SK-N-SH (cell line): ENCODE measurements around the gene SLC11A1. TPM values are rescaled to one million over a fixed set of nuclear protein-coding genes. Genes with fewer than 3 reads are reported as not detected.

Source experiments
- CTCF ChIA-PET: fragments of 300-600, 350-600 bp; formaldehyde crosslinking; extraction: SDS; loops from one replicate; lab custom pipeline; 2021; lab: Yijun Ruan, JAX
- POLR2A ChIA-PET: fragments of 350-600 bp; sonication (Branson Sonifier 250); formaldehyde crosslinking; extraction: SDS; loops from one replicate; lab custom pipeline; 2020; ENCODE audit warnings: antibody characterized with exemption, inconsistent platforms; lab: Yijun Ruan, JAX
- DNase-seq: peaks from one replicate; pipeline ENCODE4 v3.0.0; 2012
- H2AFZ ChIP-seq: fragments of 200-600 bp; sonication (generic); 2 replicates; pipeline ENCODE4 v1.8.1; 2016; ENCODE audit warnings: antibody characterized with exemption, mild to moderate bottlenecking, low read depth
- H3F3A ChIP-seq: fragments of 200-600 bp; sonication (generic); replicated peaks from 2 replicates; pipeline ENCODE3; 2016; ENCODE audit warnings: antibody characterized with exemption, mild to moderate bottlenecking; ENCODE audit not compliant: insufficient read depth
- H3K27ac ChIP-seq, 2 experiments: fragments of 200-500 bp in 1 of 2; fragments of 200-600 bp in 1 of 2; sonication (Bioruptor generic) in 1 of 2; sonication (generic), shearing (Covaris generic) in 1 of 2; 2 replicates each; pipeline versions ENCODE4 v1.5.1 to v1.6.1; 2014 to 2016; ENCODE audit warnings: low read depth in 2 of 2, inconsistent platforms in 1 of 2, low read length in 1 of 2, mild to moderate bottlenecking in 1 of 2, mixed read lengths in 1 of 2
- H3K27me3 ChIP-seq: fragments of 200-600 bp; sonication (generic), shearing (Covaris generic); 2 replicates; pipeline ENCODE4 v1.6.1; 2016; ENCODE audit warnings: mixed run types; ENCODE audit not compliant: insufficient read depth
- H3K36me3 ChIP-seq, 2 experiments: fragments of 200-500 bp in 1 of 2; fragments of 200-600 bp in 1 of 2; sonication (Bioruptor generic) in 1 of 2; sonication (generic) in 1 of 2; replicated peaks in 1 of 2; 2 replicates each; pipeline versions ENCODE3 to v1.5.1; 2014 to 2016; ENCODE audit warnings: low read length in 1 of 2, mild to moderate bottlenecking in 1 of 2; ENCODE audit not compliant: insufficient read depth in 2 of 2, control insufficient read depth in 1 of 2
- H3K4me1 ChIP-seq, 2 experiments: fragments of 200-500 bp in 1 of 2; fragments of 200-600 bp in 1 of 2; sonication (Bioruptor generic) in 1 of 2; sonication (generic), shearing (Covaris generic) in 1 of 2; 2 replicates each; pipeline versions ENCODE4 v1.5.1 to v1.6.1; 2014 to 2016; ENCODE audit warnings: low read depth in 1 of 2, low read length in 1 of 2, mixed run types in 1 of 2; ENCODE audit not compliant: insufficient read depth in 2 of 2, control insufficient read depth in 1 of 2
- H3K4me2 ChIP-seq: fragments of 200-600 bp; sonication (generic), shearing (Covaris generic); 2 replicates; pipeline ENCODE4 v1.6.1; 2017; ENCODE audit warnings: mixed run types
- H3K4me3 ChIP-seq, 2 experiments: fragments of 200-500 bp in 1 of 2; fragments of 200-600 bp in 1 of 2; sonication (Bioruptor generic) in 1 of 2; sonication (generic), shearing (Covaris generic) in 1 of 2; 2 replicates each; pipeline versions ENCODE4 v1.5.1 to v1.8.1; 2014 to 2016; ENCODE audit warnings: low read depth in 2 of 2, inconsistent platforms in 1 of 2, low read length in 1 of 2, mild to moderate bottlenecking in 1 of 2, mixed read lengths in 1 of 2, moderate library complexity in 1 of 2
- H3K79me2 ChIP-seq: fragments of 200-600 bp; sonication (generic); 2 replicates; pipeline ENCODE4 v1.8.1; 2017; ENCODE audit warnings: mild to moderate bottlenecking; ENCODE audit not compliant: insufficient read depth
- H3K9ac ChIP-seq: fragments of 200-600 bp; sonication (generic); 2 replicates; pipeline ENCODE4 v1.6.1; 2017; ENCODE audit warnings: mixed run types
- H3K9me2 ChIP-seq: fragments of 200-600 bp; sonication (generic); 2 replicates; pipeline ENCODE4 v1.6.1; 2017; ENCODE audit warnings: mixed run types
- H3K9me3 ChIP-seq: fragments of 200-600 bp; sonication (generic); 2 replicates; pipeline ENCODE4 v1.6.1; 2017; ENCODE audit warnings: mixed run types, mild to moderate bottlenecking, moderate library complexity
- H4K20me1 ChIP-seq: fragments of 200-600 bp; sonication (generic); 2 replicates; pipeline ENCODE4 v1.6.1; 2017; ENCODE audit warnings: mild to moderate bottlenecking, mixed run types; ENCODE audit not compliant: insufficient read depth
- CTCF ChIP-seq: fragments of 200-600 bp; sonication (generic); IDR thresholded peaks from 2 replicates; pipeline ENCODE4 v1.6.1; 2017; ENCODE audit warnings: antibody characterized with exemption, mild to moderate bottlenecking, moderate library complexity
- EZH2phosphoT487 ChIP-seq: fragments of 200-600 bp; sonication (generic); IDR thresholded peaks from 2 replicates; pipeline ENCODE4 v1.6.1; 2017; ENCODE audit warnings: low read depth, mixed run types, mild to moderate bottlenecking, antibody characterized with exemption, moderate library complexity, borderline replicate concordance
- FOXJ3 ChIP-seq: sonication (generic); formaldehyde crosslinking; IDR thresholded peaks from 2 replicates; pipeline ENCODE4 v1.5.1; 2020; ENCODE audit warnings: mild to moderate bottlenecking, missing genetic modification reagents
- FOXM1 ChIP-seq: IDR thresholded peaks from 2 replicates; pipeline ENCODE4 v1.4.0; 2012; ENCODE audit warnings: low read depth, mild to moderate bottlenecking
- MAX ChIP-seq: IDR thresholded peaks from 2 replicates; pipeline ENCODE4 v1.4.0; 2012; ENCODE audit warnings: low read depth
- MEF2A ChIP-seq: IDR thresholded peaks from 2 replicates; pipeline ENCODE4 v1.4.0; 2012; ENCODE audit warnings: low read depth, borderline replicate concordance
- POLR2AphosphoS5 ChIP-seq: IDR thresholded peaks from 2 replicates; pipeline ENCODE4 v1.6.1; 2012; ENCODE audit warnings: low read depth, low read length
- REST ChIP-seq: IDR thresholded peaks from 2 replicates; pipeline ENCODE4 v1.6.1; 2012; ENCODE audit warnings: mild to moderate bottlenecking, low read depth, low read length, moderate library complexity
- RXRA ChIP-seq: IDR thresholded peaks from 2 replicates; pipeline ENCODE4 v1.4.0; 2012; ENCODE audit warnings: low read depth, mild to moderate bottlenecking, borderline replicate concordance
- SIN3A ChIP-seq: IDR thresholded peaks from 2 replicates; pipeline ENCODE4 v1.6.1; 2012; ENCODE audit warnings: low read depth, mild to moderate bottlenecking, low read length, moderate library complexity, borderline replicate concordance
- SMC3 ChIP-seq: IDR thresholded peaks from 2 replicates; pipeline ENCODE4 v1.6.1; 2012; ENCODE audit warnings: low read depth, low read length, improper control_type of control experiment
- TCF12 ChIP-seq: IDR thresholded peaks from 2 replicates; pipeline ENCODE4 v1.4.0; 2012
- USF1 ChIP-seq: IDR thresholded peaks from 2 replicates; pipeline ENCODE4 v1.4.0; 2012; ENCODE audit warnings: low read depth, borderline replicate concordance
- YY1 ChIP-seq: IDR thresholded peaks from 2 replicates; pipeline ENCODE4 v1.4.0; 2012; ENCODE audit warnings: low read depth, mild to moderate bottlenecking
- WGBS: methylation state at CpG from one replicate; pipeline ENCODE4 v1.1.6; 2017; ENCODE audit warnings: low lambda C conversion rate; 5-methylcytosine and 5-hydroxymethylcytosine counted together
- polyA plus RNA-seq, 3 experiments: library from polyadenylated mRNA; depleted of rRNA; stranded (reverse); fragments of >200 nt; gene quantifications; 2 replicates each; pipeline ENCODE4 v1.2.3, GENCODE V29; 2012

SLC11A1 gene
- polyA plus RNA-seq, 1 of the 3 experiments (the other 2 are of a cell fraction) = 0.26 TPM

- peak overlapping the region; percentile 87 for H3K4me2 ChIP-seq
- H2AFZ ChIP-seq = peak overlapping the region; percentile 7; the same call in 1 of the 2 replicates
- H3K4me3 ChIP-seq = peak overlapping the region; percentile 88 to 92
- peaks cover 21 to 33% of the 10 kb centered on the region in 2 experiments; a peak in 3 of 4 replicates for H3K4me1 ChIP-seq
- H3K27me3 ChIP-seq = no peaks in the 10 kb centered on the region
- peak overlapping the region; percentile 94; the same call in 1 of the 2 replicates for H3K9ac ChIP-seq
- peaks cover 0 to 16% of the 10 kb centered on the region in 2 experiments for H3K36me3 ChIP-seq
- H3K9me2 ChIP-seq = no peaks in the 10 kb centered on the region
- 43% methylated on average over 28 of the region's 35 CpGs for WGBS
- DNase-seq = peak; percentile 44
- H3F3A ChIP-seq = peaks cover 17% of the 10 kb centered on the region
- CTCF ChIA-PET = interaction anchor here (2.9 to 5.3 kb wide), 3 partner anchors 96 to 127 kb away, joined by 17 to 31 read pairs (median 27); partner anchors contain the start of genes AAMP and PNKD
- 0 out of 2 replicates have a peak, but pooled peaks have one; percentile 43 for TF ChIP-seq YY1
- no peak; the same call in 1 of the 2 replicates for TF ChIP-seq MAX
- H3K79me2 ChIP-seq = peaks cover 38% of the 10 kb centered on the region
- peaks cover 5% of the 10 kb centered on the region; the same call in 1 of the 2 replicates for H4K20me1 ChIP-seq
- peak overlapping the region; percentile 28 to 95; a peak in 3 of 4 replicates for H3K27ac ChIP-seq
- POLR2A ChIA-PET = interaction anchor here (1.1 kb wide), 1 partner anchor 9 kb away, joined by 3 read pairs; no protein-coding TSS in a partner anchor
- no peaks in the 10 kb centered on the region for H3K9me3 ChIP-seq
These were observed 15.9 kb downstream of the SLC11A1 start for GRCh38 chr2:218397820-218398436.

- Histone ChIP-seq H3K9me2 (no peaks in the 10 kb centered on the region), H3K79me2 (peaks cover 38% of the 10 kb centered on the region), H3K27me3 (no peaks in the 10 kb centered on the region), H2AFZ (peak overlapping the region; percentile 51; the same call in 1 of the 2 replicates), H4K20me1 (peaks cover 5% of the 10 kb centered on the region; the same call in 1 of the 2 replicates), H3K9ac (peak overlapping the region; percentile 94), H3K9me3 (no peaks in the 10 kb centered on the region), H3F3A (peaks cover 19% of the 10 kb centered on the region), H3K4me3 (peak overlapping the region; percentile 88 to 92), H3K4me1 (peaks cover 21 to 33% of the 10 kb centered on the region in 2 experiments; a peak in 3 of 4 replicates), H3K36me3 (peaks cover 0 to 21% of the 10 kb centered on the region in 2 experiments), H3K4me2 (peak overlapping the region; percentile 87), H3K27ac (peak overlapping the region; percentile 88 to 95)
- ChIA-PET CTCF (interaction anchor here (5.3 kb wide), 1 partner anchor 97 kb away, joined by 31 read pairs; no protein-coding TSS in a partner anchor), POLR2A (no interaction called here)
- WGBS = 27% methylated on average over 59 of the region's 95 CpGs
- peak; percentile 80 for DNase-seq
- no peak for TF ChIP-seq TCF12
- TF ChIP-seq REST = no peak
- no peak for TF ChIP-seq CTCF
- no peak for TF ChIP-seq SMC3
- no peak for TF ChIP-seq MEF2A
- no peak for TF ChIP-seq USF1
- no peak for TF ChIP-seq POLR2AphosphoS5
- TF ChIP-seq SIN3A = no peak
- no peak for TF ChIP-seq FOXJ3 (CRISPR knock-in tag)
- no peak for TF ChIP-seq FOXM1
- TF ChIP-seq MAX = no peak; the same call in 1 of the 2 replicates
- no peak for TF ChIP-seq EZH2phosphoT487
- TF ChIP-seq RXRA = no peak
These were observed 16.6 kb downstream of the SLC11A1 start for GRCh38 chr2:218398437-218399390.
